Measurements from ENCODE around the gene SYNE1.

SYNE1 gene

DNA sequence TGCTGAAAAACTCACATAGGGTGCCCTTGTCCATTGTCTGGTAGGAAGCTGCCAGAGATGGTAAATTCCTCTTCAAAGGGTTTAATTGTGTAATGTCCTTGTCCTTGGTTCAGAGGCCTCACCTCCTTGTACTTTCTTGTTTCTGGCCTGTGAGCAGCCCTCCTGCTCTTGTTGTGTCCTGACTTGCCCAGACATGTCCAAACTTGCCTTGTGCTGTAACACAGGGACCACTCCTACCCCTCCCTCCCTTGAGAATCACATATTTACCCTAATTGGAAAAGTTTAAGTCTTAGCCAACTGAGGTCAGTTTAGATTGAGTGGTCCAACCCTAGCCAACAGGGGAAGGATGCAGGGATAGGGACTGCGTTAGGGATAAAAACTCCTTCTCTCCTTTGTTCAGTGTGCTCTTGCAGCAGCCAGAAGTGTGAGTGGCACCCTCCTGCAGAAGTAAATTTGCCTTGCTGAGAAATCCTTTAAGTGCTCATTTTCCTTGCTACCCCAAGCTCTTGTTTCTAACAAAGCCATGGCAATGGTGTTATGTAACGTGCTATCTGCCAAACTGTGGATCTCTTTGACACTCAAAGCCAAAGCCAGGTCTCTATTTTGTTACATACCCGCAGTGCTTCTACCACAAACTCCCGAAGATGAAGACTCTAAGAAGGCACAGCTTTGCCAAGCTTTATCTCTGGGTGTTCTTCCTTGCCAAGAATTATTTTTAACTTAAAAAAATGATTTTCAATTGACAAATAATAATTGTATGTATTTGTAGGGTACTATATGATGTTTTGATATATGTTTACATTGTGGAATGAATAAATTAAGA is 415.1 kb downstream of the SYNE1 start:
- Histone ChIP-seq H3K27ac (no peak overlapping the region), H3K4me3 (ENCODE audit: low read depth, low read length) (no peak overlapping the region), H3K9me3 (ENCODE audit: severe bottlenecking) (peaks cover 5% of the 10 kb centered on the region), H3K27me3 (ENCODE audit: insufficient read depth, low read depth, severe bottlenecking) (no peaks in the 10 kb centered on the region), H3K36me3 (peaks cover 3% of the 10 kb centered on the region)
- no peak for DNase-seq
- TF ChIP-seq, protein P1, sequence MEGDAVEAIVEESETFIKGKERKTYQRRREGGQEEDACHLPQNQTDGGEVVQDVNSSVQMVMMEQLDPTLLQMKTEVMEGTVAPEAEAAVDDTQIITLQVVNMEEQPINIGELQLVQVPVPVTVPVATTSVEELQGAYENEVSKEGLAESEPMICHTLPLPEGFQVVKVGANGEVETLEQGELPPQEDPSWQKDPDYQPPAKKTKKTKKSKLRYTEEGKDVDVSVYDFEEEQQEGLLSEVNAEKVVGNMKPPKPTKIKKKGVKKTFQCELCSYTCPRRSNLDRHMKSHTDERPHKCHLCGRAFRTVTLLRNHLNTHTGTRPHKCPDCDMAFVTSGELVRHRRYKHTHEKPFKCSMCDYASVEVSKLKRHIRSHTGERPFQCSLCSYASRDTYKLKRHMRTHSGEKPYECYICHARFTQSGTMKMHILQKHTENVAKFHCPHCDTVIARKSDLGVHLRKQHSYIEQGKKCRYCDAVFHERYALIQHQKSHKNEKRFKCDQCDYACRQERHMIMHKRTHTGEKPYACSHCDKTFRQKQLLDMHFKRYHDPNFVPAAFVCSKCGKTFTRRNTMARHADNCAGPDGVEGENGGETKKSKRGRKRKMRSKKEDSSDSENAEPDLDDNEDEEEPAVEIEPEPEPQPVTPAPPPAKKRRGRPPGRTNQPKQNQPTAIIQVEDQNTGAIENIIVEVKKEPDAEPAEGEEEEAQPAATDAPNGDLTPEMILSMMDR (IDR thresholded peaks at IDR 0.05; ENCODE audit: low read depth, low read length) = no peak

DNA sequence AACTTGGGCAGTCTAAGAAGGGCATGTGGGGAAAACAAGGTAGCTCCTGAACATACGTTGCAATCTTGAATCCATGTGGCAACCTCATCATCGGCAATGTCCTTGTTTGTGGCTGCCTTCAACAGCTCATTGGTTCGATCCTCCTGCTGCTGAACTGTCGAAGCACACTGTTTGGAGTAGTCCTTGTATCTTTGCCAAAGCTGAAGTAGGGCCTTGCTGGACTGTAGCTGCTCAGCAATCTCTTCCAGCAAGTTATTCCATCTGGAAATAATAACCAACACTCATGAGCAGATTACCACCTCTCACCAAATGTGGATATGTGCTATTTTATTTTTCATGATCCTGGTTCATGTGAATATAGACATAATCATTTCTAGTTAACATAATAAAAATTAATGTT is 416.4 kb downstream of the SYNE1 start:
- TF ChIP-seq, protein P1 (IDR thresholded peaks at IDR 0.05; ENCODE audit: low read depth, low read length) = no peak
- no peak overlapping the region for H3K27ac ChIP-seq
- H3K27me3 ChIP-seq (ENCODE audit: insufficient read depth, low read depth, severe bottlenecking) = no peaks in the 10 kb centered on the region
- H3K9me3 ChIP-seq (ENCODE audit: severe bottlenecking) = peaks cover 5% of the 10 kb centered on the region
- no peak for DNase-seq
- peaks cover 3% of the 10 kb centered on the region for H3K36me3 ChIP-seq
- no peak overlapping the region for H3K4me3 ChIP-seq (ENCODE audit: low read depth, low read length)

DNA sequence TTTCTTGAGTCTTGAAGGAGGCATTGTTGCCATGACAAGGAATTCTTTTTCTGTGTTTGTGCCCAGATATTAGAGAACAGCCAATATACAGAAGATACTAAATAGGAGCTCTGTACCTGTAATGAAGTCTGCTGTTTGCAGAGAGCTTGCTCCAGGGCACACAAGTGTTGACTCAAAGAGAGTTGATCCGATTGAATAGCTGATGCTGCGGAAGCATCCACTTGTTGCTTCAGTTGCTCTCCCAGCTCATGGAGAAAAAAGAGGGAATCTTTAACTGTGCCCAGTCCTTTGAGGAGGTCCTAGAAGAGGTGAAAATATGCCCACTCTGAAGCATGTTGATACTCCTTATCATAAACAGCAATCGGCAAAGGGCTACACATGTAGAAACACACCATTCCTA is 418.3 kb downstream of the SYNE1 start:
- no peaks in the 10 kb centered on the region for H3K27me3 ChIP-seq (ENCODE audit: insufficient read depth, low read depth, severe bottlenecking)
- H3K36me3 ChIP-seq = peaks cover 3% of the 10 kb centered on the region
- DNase-seq = no peak
- TF ChIP-seq, protein P1 (IDR thresholded peaks at IDR 0.05; ENCODE audit: low read depth, low read length) = no peak
- no peak overlapping the region for H3K4me3 ChIP-seq (ENCODE audit: low read depth, low read length)
- H3K9me3 ChIP-seq (ENCODE audit: severe bottlenecking) = peaks cover 5% of the 10 kb centered on the region
- H3K27ac ChIP-seq = no peak overlapping the region

DNA sequence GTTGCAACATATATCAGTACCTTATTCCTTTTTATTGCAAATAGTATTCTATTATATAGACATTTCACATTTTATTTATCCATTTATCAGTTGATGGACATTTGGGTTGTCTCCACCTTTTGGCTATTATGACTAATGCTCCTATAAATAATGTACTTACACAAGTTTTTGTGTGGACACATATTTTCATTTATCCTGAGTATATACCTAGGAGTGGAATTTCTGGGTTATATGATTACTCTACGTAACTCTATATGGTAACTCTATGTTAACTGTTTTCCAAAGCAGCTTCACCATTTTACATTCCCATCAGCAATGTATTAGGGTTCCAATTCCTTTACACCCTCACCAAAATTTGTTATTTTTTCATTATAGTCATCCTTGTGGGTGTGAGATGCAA is 424.7 kb downstream of the SYNE1 start:
- H3K36me3 ChIP-seq = no peaks in the 10 kb centered on the region

DNA sequence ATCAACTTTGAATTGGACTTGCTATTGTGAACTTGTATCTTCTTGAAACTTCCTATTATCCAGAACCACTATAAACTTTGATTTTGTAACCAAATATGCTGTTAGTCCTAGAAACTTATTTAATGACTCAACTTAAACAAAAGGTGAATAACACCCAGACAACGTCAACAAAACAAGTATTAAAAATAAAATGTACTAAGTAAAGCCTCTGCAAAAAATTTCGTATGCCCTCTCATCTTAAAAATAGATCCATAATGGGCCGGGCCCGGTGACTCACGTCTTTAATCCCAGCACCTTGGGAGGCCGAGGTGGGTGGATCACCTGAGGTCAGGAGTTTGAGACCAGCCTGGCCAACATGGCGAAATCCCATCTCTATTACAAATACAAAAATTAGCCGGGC is 428.0 kb downstream of the SYNE1 start:
- H3K9me3 ChIP-seq (ENCODE audit: severe bottlenecking) = no peaks in the 10 kb centered on the region
- no peak for DNase-seq
- TF ChIP-seq, protein P1 (IDR thresholded peaks at IDR 0.05; ENCODE audit: low read depth, low read length) = no peak
- no peak overlapping the region for H3K27ac ChIP-seq
- H3K36me3 ChIP-seq = no peaks in the 10 kb centered on the region
- H3K4me3 ChIP-seq (ENCODE audit: low read depth, low read length) = no peak overlapping the region
- no peaks in the 10 kb centered on the region for H3K27me3 ChIP-seq (ENCODE audit: insufficient read depth, low read depth, severe bottlenecking)

More for the DNA sequence above, 424.7 kb downstream of the SYNE1 start:
- Histone ChIP-seq H3K27me3 (ENCODE audit: insufficient read depth, low read depth, severe bottlenecking) (no peaks in the 10 kb centered on the region), H3K27ac (no peak overlapping the region), H3K4me3 (ENCODE audit: low read depth, low read length) (no peak overlapping the region), H3K9me3 (ENCODE audit: severe bottlenecking) (no peaks in the 10 kb centered on the region)
- no peak for DNase-seq
- TF ChIP-seq, protein P1 (IDR thresholded peaks at IDR 0.05; ENCODE audit: low read depth, low read length) = no peak

Measured in WERI-Rb-1 (cell line).